ENCODE data around the gene NCF4. TPM values are rescaled to one million over a fixed set of nuclear protein-coding genes. Genes with fewer than 3 reads are reported as not detected.
A peak's percentile ranks its signal among the peaks of the same experiment; 100 is the strongest.

Gene NCF4
- total and polyA plus RNA-seq, 7 donors: 1.5 to 4.3 (median 2.6) TPM

DNA sequence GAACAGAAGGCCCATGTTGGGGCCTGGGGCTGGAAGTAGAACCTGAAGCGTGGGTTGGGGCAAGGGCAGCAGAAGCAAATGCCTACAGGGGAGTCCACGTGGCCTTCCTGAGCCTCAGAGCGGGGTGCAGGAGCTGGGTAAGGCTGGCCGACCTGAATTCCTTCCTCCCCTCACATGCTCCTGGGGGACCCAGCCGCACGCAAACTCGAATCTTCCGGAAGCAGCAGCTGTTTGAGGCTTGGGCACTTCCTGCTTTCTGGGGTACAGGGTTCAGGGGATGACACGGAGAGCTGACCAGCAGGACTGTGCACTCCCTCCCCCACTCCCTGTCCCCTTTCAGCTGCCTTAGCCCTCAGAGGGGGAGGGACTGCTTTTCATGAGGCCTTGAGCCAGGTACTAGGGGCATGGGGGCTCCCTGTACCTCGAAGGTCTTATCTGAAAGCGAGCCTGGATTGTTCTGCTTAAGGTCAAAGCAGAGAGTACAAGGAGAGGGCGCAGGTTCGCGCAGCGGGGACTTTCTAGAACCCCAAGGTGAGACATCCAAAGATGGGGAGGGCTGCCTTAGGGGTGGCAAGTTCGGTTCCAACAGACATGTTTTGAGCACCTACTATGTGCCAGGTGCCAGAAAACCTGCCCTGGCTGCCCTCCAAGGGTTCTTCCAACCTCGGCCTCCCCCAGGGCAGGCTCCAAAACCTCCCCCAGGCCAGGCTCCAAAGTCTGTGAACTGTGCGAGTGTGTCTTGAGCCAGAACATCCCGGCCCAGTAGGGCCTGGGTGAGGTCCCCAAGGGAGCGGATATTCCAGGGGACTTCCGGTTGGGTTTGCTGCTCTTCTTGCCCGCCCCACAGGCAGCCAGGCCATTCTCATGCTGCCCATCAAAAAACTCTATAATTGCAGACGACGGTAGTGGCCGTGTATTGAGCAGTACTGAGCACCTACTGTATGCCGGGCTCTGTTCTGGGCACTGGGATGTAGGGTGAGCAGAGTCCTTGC, 1.7 kb downstream of the NCF4 start:
- H3K27ac ChIP-seq: no peak overlapping the region
- peaks cover 8% of the 10 kb centered on the region for H3K4me1 ChIP-seq
- TF ChIP-seq, protein P1, sequence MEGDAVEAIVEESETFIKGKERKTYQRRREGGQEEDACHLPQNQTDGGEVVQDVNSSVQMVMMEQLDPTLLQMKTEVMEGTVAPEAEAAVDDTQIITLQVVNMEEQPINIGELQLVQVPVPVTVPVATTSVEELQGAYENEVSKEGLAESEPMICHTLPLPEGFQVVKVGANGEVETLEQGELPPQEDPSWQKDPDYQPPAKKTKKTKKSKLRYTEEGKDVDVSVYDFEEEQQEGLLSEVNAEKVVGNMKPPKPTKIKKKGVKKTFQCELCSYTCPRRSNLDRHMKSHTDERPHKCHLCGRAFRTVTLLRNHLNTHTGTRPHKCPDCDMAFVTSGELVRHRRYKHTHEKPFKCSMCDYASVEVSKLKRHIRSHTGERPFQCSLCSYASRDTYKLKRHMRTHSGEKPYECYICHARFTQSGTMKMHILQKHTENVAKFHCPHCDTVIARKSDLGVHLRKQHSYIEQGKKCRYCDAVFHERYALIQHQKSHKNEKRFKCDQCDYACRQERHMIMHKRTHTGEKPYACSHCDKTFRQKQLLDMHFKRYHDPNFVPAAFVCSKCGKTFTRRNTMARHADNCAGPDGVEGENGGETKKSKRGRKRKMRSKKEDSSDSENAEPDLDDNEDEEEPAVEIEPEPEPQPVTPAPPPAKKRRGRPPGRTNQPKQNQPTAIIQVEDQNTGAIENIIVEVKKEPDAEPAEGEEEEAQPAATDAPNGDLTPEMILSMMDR (IDR thresholded peaks at IDR 0.05): no peak
- peak overlapping the region; percentile 11 for H3K4me3 ChIP-seq
- peak in 1 of 4 donors; percentile 16 for ATAC-seq
- DNase-seq: peak in 1 of 2 donors; percentile 37
- H3K27me3 ChIP-seq (ENCODE audit: insufficient read depth in 3 of 3, low read length in 2 of 3): peaks cover 0 to 17% (median 3%) of the 10 kb centered on the region in 3 donors
- H3K9me3 ChIP-seq: no peaks in the 10 kb centered on the region
- intact Hi-C loops (cut with DNase I): no loop called here
- H3K36me3 ChIP-seq (ENCODE audit: insufficient read depth in 1 of 2, low read depth in 1 of 2): no peaks in the 10 kb centered on the region
- 73 to 76% (median 75%) methylated on average over 26 of the region's 26 CpGs for WGBS, 3 donors

DNA sequence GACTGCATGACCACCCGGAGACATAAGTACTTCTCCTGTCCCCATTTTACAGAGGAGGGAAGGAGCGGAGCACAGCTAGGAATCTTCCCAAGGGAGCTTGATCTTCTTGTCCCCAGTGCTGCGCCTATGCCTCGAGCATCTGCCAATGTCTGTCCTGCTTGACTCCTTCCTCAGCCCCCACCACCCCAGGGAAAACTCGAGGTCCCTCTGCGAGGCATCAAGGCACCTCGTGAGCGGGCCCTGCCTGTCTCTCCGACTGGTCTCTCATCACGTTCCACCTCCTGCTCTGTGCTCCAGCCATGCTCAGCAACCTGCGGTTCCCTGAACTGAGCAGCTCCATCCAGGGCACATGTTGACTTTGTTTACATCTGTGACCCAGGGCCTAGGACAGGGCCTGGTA, 2.5 kb downstream of the NCF4 start:
- H3K27me3 ChIP-seq (ENCODE audit: insufficient read depth in 3 of 3, low read length in 2 of 3): peaks cover 0 to 19% (median 6%) of the 10 kb centered on the region in 3 donors

GRCh38 chr22:36863979-36864378, 3.2 kb downstream of the NCF4 start:
- Histone ChIP-seq H3K4me1 (no peaks in the 10 kb centered on the region), H3K27me3 (ENCODE audit: insufficient read depth in 3 of 3, low read length in 2 of 3) (peaks cover 0 to 19% (median 6%) of the 10 kb centered on the region in 3 donors), H3K4me3 (no peak overlapping the region), H3K27ac (no peak overlapping the region), H3K36me3 (ENCODE audit: insufficient read depth in 1 of 2, low read depth in 1 of 2) (no peaks in the 10 kb centered on the region), H3K9me3 (no peaks in the 10 kb centered on the region)
- DNase-seq (no peak), ATAC-seq (no peak)
- TF ChIP-seq, protein P1 (IDR thresholded peaks at IDR 0.05): no peak
- WGBS, 3 donors: 87 to 91% (median 88%) methylated on average over 6 of the region's 6 CpGs
- intact Hi-C loops (cut with DNase I): no loop called here

More for the DNA sequence above, 2.5 kb downstream of the NCF4 start:
- DNase-seq (no peak), ATAC-seq (no peak)
- Histone ChIP-seq H3K9me3 (no peaks in the 10 kb centered on the region), H3K27ac (no peak overlapping the region), H3K4me1 (peaks cover 3% of the 10 kb centered on the region), H3K4me3 (no peak overlapping the region), H3K36me3 (ENCODE audit: insufficient read depth in 1 of 2, low read depth in 1 of 2) (no peaks in the 10 kb centered on the region)
- intact Hi-C loops (cut with DNase I): no loop called here
- 63 to 64% (median 63%) methylated on average over 10 to 11 of the region's 11 CpGs for WGBS, 3 donors
- TF ChIP-seq, protein P1 (IDR thresholded peaks at IDR 0.05): no peak

DNA sequence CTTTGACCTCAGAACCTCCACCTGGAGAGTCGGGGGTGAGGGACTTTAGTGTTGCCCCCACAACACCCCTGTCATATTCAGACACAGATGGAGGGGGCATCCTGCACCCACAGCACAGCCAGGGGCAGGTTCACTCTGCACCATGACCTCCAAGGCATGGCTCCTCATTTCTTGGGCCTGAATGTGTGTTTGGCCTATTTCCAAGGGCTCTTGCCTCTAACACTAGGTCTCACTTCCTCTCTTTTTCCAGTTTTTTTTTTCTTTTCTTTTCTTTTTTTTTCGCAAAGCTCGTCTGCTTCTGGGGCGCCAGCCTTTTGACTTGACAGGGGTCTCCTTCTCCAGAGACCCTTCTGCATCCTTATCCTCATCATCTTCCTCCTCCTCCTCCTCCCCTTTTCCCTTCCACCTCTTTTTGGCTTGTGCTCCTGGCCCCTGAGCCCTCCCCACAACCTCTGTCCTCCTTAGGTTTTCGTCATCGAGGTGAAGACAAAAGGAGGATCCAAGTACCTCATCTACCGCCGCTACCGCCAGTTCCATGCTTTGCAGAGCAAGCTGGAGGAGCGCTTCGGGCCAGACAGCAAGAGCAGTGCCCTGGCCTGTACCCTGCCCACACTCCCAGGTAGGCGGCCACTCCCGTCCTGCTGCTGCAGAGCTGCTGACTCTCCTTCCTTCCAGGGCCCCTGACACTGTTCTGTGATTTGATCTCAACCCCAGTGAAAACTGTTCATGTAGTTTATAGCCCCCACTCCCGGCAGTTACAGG, 3.8 kb downstream of the NCF4 start:
- H3K27me3 ChIP-seq (ENCODE audit: insufficient read depth in 3 of 3, low read length in 2 of 3): peaks cover 0 to 24% (median 6%) of the 10 kb centered on the region in 3 donors
- H3K27ac ChIP-seq: no peak overlapping the region
- no peak for ATAC-seq
- DNase-seq: no peak
- H3K9me3 ChIP-seq: no peaks in the 10 kb centered on the region
- H3K36me3 ChIP-seq (ENCODE audit: insufficient read depth in 1 of 2, low read depth in 1 of 2): no peaks in the 10 kb centered on the region
- intact Hi-C loops (cut with DNase I): no loop called here
- H3K4me1 ChIP-seq: no peaks in the 10 kb centered on the region
- 67 to 76% (median 71%) methylated on average over 12 to 14 of the region's 14 CpGs for WGBS, 3 donors
- TF ChIP-seq, protein P1 (IDR thresholded peaks at IDR 0.05): no peak
- H3K4me3 ChIP-seq: no peak overlapping the region
